ENCODE results near the gene CPNE4.

Gene CPNE4

GRCh38 chr3:131568460-131568859 is 466.4 kb downstream of the CPNE4 start:
- no peak for DNase-seq

- DNase-seq, result no peak
Measured at GRCh38 chr3:131564812-131565211, 470.0 kb downstream of the CPNE4 start.

GRCh38 chr3:131561511-131561910 is 473.3 kb downstream of the CPNE4 start:
- no peak for DNase-seq

- DNase-seq, result no peak
Measured at GRCh38 chr3:131560795-131561194, 474.0 kb downstream of the CPNE4 start.

GRCh38 chr3:131555456-131555855 is 479.4 kb downstream of the CPNE4 start:
- DNase-seq, result no peak

GRCh38 chr3:131553495-131554247 is 481.1 kb downstream of the CPNE4 start:
- DNase-seq, result no peak

GRCh38 chr3:131551761-131552160 is 483.1 kb downstream of the CPNE4 start:
- DNase-seq, result no peak

- DNase-seq, result no peak
Measured at GRCh38 chr3:131550562-131551465, 484.0 kb downstream of the CPNE4 start.

- DNase-seq, result no peak
Measured at GRCh38 chr3:131549340-131549739, 485.5 kb downstream of the CPNE4 start.

- no peak for DNase-seq
Measured at GRCh38 chr3:131547585-131547984, 487.2 kb downstream of the CPNE4 start.

- no peak for DNase-seq
Measured at GRCh38 chr3:131546441-131546840, 488.4 kb downstream of the CPNE4 start.

GRCh38 chr3:131544557-131544956 is 490.3 kb downstream of the CPNE4 start:
- no peak for DNase-seq

- no peak for DNase-seq
Measured at GRCh38 chr3:131543714-131544113, 491.1 kb downstream of the CPNE4 start.

GRCh38 chr3:131541288-131541687 is 493.5 kb downstream of the CPNE4 start:
- no peak for DNase-seq

GRCh38 chr3:131540821-131541220 is 494.0 kb downstream of the CPNE4 start:
- no peak for DNase-seq

GRCh38 chr3:131540143-131540542 is 494.7 kb downstream of the CPNE4 start:
- DNase-seq, result no peak

GRCh38 chr3:131538968-131539367 is 495.8 kb downstream of the CPNE4 start:
- DNase-seq, result no peak

- DNase-seq, result no peak
Measured at GRCh38 chr3:131537531-131537930, 497.3 kb downstream of the CPNE4 start.

GRCh38 chr3:131535596-131535995 is 499.2 kb downstream of the CPNE4 start:
- no peak for DNase-seq

GRCh38 chr3:131535131-131535530 is 499.7 kb downstream of the CPNE4 start:
- no peak for DNase-seq

GRCh38 chr3:131532645-131533044 is 502.2 kb downstream of the CPNE4 start:
- no peak for DNase-seq

- DNase-seq, result no peak
Measured at GRCh38 chr3:131530843-131531242, 504.0 kb downstream of the CPNE4 start.

- DNase-seq, result no peak
Measured at GRCh38 chr3:131530388-131530787, 504.4 kb downstream of the CPNE4 start.

- no peak for DNase-seq
Measured at GRCh38 chr3:131526801-131527347, 507.9 kb downstream of the CPNE4 start.

All from effector CD8-positive, alpha-beta T cell (primary cell).